ENCODE results near the gene SSBP3. TPM values are rescaled to one million over a fixed set of nuclear protein-coding genes. Genes with fewer than 3 reads are reported as not detected.

The SSBP3 gene
- polyA plus RNA-seq, 1 of the 3 experiments (the other 2 are of a cell fraction), result 26.2 TPM

- TF ChIP-seq PBX3 (IDR thresholded peaks at IDR 0.05), result no peak
- peak; percentile 50; the same call in 1 of the 2 replicates for TF ChIP-seq MXI1 (IDR thresholded peaks at IDR 0.05; ENCODE audit: low read depth, low read length)
- no peak for TF ChIP-seq USF2 (IDR thresholded peaks at IDR 0.05; ENCODE audit: borderline replicate concordance, low read depth, low read length)
- no peak for TF ChIP-seq MEF2A (IDR thresholded peaks at IDR 0.05; ENCODE audit: borderline replicate concordance, low read depth)
- TF ChIP-seq SMC3 (IDR thresholded peaks at IDR 0.05; ENCODE audit: low read depth, low read length), result 0 out of 2 replicates have a peak, but pooled peaks have one; percentile 9
- no peak for TF ChIP-seq RXRA (IDR thresholded peaks at IDR 0.05; ENCODE audit: borderline replicate concordance, low read depth)
- TF ChIP-seq MAX (IDR thresholded peaks at IDR 0.05; ENCODE audit: low read depth), result no peak
- TF ChIP-seq NRF1 (IDR thresholded peaks at IDR 0.05; ENCODE audit: low read depth, low read length), result no peak
- no peak for TF ChIP-seq CTCF (IDR thresholded peaks at IDR 0.05)
- TF ChIP-seq REST (IDR thresholded peaks at IDR 0.05; ENCODE audit: low read depth, low read length), result no peak
- TF ChIP-seq RAD21 (IDR thresholded peaks at IDR 0.05; ENCODE audit: low read length), result peak; percentile 10; the same call in 1 of the 2 replicates
- peak; percentile 24 for TF ChIP-seq CHD2 (IDR thresholded peaks at IDR 0.05; ENCODE audit: low read length, partially characterized antibody)
- no peak for TF ChIP-seq YY1 (IDR thresholded peaks at IDR 0.05; ENCODE audit: low read depth)
- peak; percentile 58 for TF ChIP-seq GATA2 (CRISPR knock-in tag; IDR thresholded peaks at IDR 0.05)
- peak; percentile 69; the same call in 1 of the 2 replicates for TF ChIP-seq FOXJ3 (CRISPR knock-in tag; IDR thresholded peaks at IDR 0.05)
- TF ChIP-seq NFIC (IDR thresholded peaks at IDR 0.05; ENCODE audit: borderline replicate concordance), result no peak
- TF ChIP-seq EP300 (IDR thresholded peaks at IDR 0.05; ENCODE audit: borderline replicate concordance in 1 of 2, low read depth in 1 of 2, low read length in 1 of 2), result peak in 1 of 2 experiments; percentile 42; a peak in 2 of 4 replicates
- TF ChIP-seq SIN3A (IDR thresholded peaks at IDR 0.05; ENCODE audit: borderline replicate concordance, low read depth, low read length), result no peak
- TF ChIP-seq ELF1 (IDR thresholded peaks at IDR 0.05), result no peak
- no peak for TF ChIP-seq TCF12 (IDR thresholded peaks at IDR 0.05)
- TF ChIP-seq TEAD4 (IDR thresholded peaks at IDR 0.05; ENCODE audit: borderline replicate concordance, insufficient read depth), result no peak
- no peak for TF ChIP-seq RFX5 (IDR thresholded peaks at IDR 0.05; ENCODE audit: low read length)
These were observed 9.1 kb downstream of the SSBP3 start (continued) for GRCh38 chr1:54397090-54397591.
